Measurements from ENCODE around the gene KCNJ4.

The KCNJ4 gene

GRCh38 chr22:38455076-38455529 lies at the start of gene KCNJ4:
TSS of gene KCNJ4 (minus strand) at chr22:38455199. CDS start at chr22:38428132, 27,067 bp downstream.
- peaks cover 9 to 17% of the 10 kb centered on the region in 2 donors for H3K4me1 Mint-ChIP-seq

GRCh38 chr22:38503021-38503420 lies 48.0 kb upstream of the KCNJ4 start:
- Mint-ChIP-seq H3K9me3 (no peaks in the 10 kb centered on the region), H3K36me3 (peaks cover 47 to 62% of the 10 kb centered on the region in 2 donors), H3K4me1 (peaks cover 29 to 60% of the 10 kb centered on the region in 2 donors), H3K27ac (peak overlapping the region; percentile 20), H3K27me3 (no peaks in the 10 kb centered on the region), H3K4me3 (peak overlapping the region; percentile 71 to 100)
- ATAC-seq (replicated peaks), result no peak
- no peak for DNase-seq

More at GRCh38 chr22:38455076-38455529, at the start of gene KCNJ4:
- ATAC-seq (replicated peaks), result peak in 1 of 2 donors; percentile 6
- H3K36me3 Mint-ChIP-seq, result no peaks in the 10 kb centered on the region
- peaks cover 77 to 80% of the 10 kb centered on the region in 2 donors for H3K27me3 Mint-ChIP-seq
- peak within 1 kb of the TSS; percentile 79 to 84 for H3K4me3 Mint-ChIP-seq
- H3K27ac Mint-ChIP-seq, result no peak within 1 kb of the TSS
- H3K9me3 Mint-ChIP-seq, result no peaks in the 10 kb centered on the region
- DNase-seq, result no peak

GRCh38 chr22:38501797-38502672 lies 47.0 kb upstream of the KCNJ4 start:
- Mint-ChIP-seq H3K36me3 (peaks cover 47 to 62% of the 10 kb centered on the region in 2 donors), H3K27me3 (no peaks in the 10 kb centered on the region), H3K4me1 (peaks cover 27 to 55% of the 10 kb centered on the region in 2 donors), H3K9me3 (no peaks in the 10 kb centered on the region), H3K27ac (peak overlapping the region; percentile 37), H3K4me3 (peak overlapping the region; percentile 15 to 100)
- DNase-seq (no peak), ATAC-seq (replicated peaks) (no peak)

GRCh38 chr22:38497869-38498268 lies 42.9 kb upstream of the KCNJ4 start:
- H3K4me1 Mint-ChIP-seq, result peaks cover 12 to 25% of the 10 kb centered on the region in 2 donors
- H3K27ac Mint-ChIP-seq, result no peak overlapping the region

GRCh38 chr22:38494939-38495338 lies 39.9 kb upstream of the KCNJ4 start:
- Mint-ChIP-seq H3K9me3 (no peaks in the 10 kb centered on the region), H3K4me3 (no peak overlapping the region), H3K4me1 (peaks cover 6 to 11% of the 10 kb centered on the region in 2 donors), H3K36me3 (peaks cover 24 to 34% of the 10 kb centered on the region in 2 donors), H3K27ac (no peak overlapping the region), H3K27me3 (no peaks in the 10 kb centered on the region)
- DNase-seq (no peak), ATAC-seq (replicated peaks) (no peak)

More at GRCh38 chr22:38497869-38498268, 42.9 kb upstream of the KCNJ4 start:
- ATAC-seq (replicated peaks) (no peak), DNase-seq (no peak)
- H3K4me3 Mint-ChIP-seq, result no peak overlapping the region
- H3K36me3 Mint-ChIP-seq, result peaks cover 36 to 48% of the 10 kb centered on the region in 2 donors
- H3K27me3 Mint-ChIP-seq, result no peaks in the 10 kb centered on the region
- H3K9me3 Mint-ChIP-seq, result no peaks in the 10 kb centered on the region

GRCh38 chr22:38494498-38494897 lies 39.5 kb upstream of the KCNJ4 start:
- DNase-seq, result no peak
- no peak overlapping the region for H3K4me3 Mint-ChIP-seq
- no peak for ATAC-seq (replicated peaks)
- H3K4me1 Mint-ChIP-seq, result peaks cover 6 to 15% of the 10 kb centered on the region in 2 donors
- peaks cover 26 to 36% of the 10 kb centered on the region in 2 donors for H3K36me3 Mint-ChIP-seq
- H3K27ac Mint-ChIP-seq, result no peak overlapping the region
- H3K27me3 Mint-ChIP-seq, result no peaks in the 10 kb centered on the region
- H3K9me3 Mint-ChIP-seq, result no peaks in the 10 kb centered on the region

- H3K4me1 Mint-ChIP-seq, result peaks cover 7 to 19% of the 10 kb centered on the region in 2 donors
- H3K27me3 Mint-ChIP-seq, result no peaks in the 10 kb centered on the region
- no peak overlapping the region for H3K4me3 Mint-ChIP-seq
- no peaks in the 10 kb centered on the region for H3K9me3 Mint-ChIP-seq
- peaks cover 27 to 41% of the 10 kb centered on the region in 2 donors for H3K36me3 Mint-ChIP-seq
- no peak for DNase-seq
- no peak overlapping the region for H3K27ac Mint-ChIP-seq
- ATAC-seq (replicated peaks), result no peak
Observed at GRCh38 chr22:38491707-38492348, 36.8 kb upstream of the KCNJ4 start.

- DNase-seq, result no peak
- Mint-ChIP-seq H3K36me3 (peaks cover 33 to 45% of the 10 kb centered on the region in 2 donors), H3K27ac (peak overlapping the region; percentile 69), H3K27me3 (no peaks in the 10 kb centered on the region), H3K4me3 (no peak overlapping the region), H3K4me1 (peaks cover 9 to 22% of the 10 kb centered on the region in 2 donors), H3K9me3 (no peaks in the 10 kb centered on the region)
- ATAC-seq (replicated peaks), result no peak
Observed at GRCh38 chr22:38490915-38491314, 35.9 kb upstream of the KCNJ4 start.

- H3K27me3 Mint-ChIP-seq, result no peaks in the 10 kb centered on the region
- peaks cover 7 to 22% of the 10 kb centered on the region in 2 donors for H3K4me1 Mint-ChIP-seq
- no peak overlapping the region for H3K4me3 Mint-ChIP-seq
- H3K9me3 Mint-ChIP-seq, result no peaks in the 10 kb centered on the region
- H3K27ac Mint-ChIP-seq, result peak overlapping the region; percentile 69
- H3K36me3 Mint-ChIP-seq, result peaks cover 35 to 46% of the 10 kb centered on the region in 2 donors
- ATAC-seq (replicated peaks), result peak; percentile 36 to 45
- no peak for DNase-seq
Observed at GRCh38 chr22:38490475-38490874, 35.5 kb upstream of the KCNJ4 start.

- DNase-seq (no peak), ATAC-seq (replicated peaks) (no peak)
- H3K4me3 Mint-ChIP-seq, result no peak overlapping the region
- peak overlapping the region; percentile 84 for H3K27ac Mint-ChIP-seq
- H3K27me3 Mint-ChIP-seq, result no peaks in the 10 kb centered on the region
- H3K9me3 Mint-ChIP-seq, result no peaks in the 10 kb centered on the region
- H3K4me1 Mint-ChIP-seq, result peaks cover 7 to 22% of the 10 kb centered on the region in 2 donors
- peaks cover 36 to 51% of the 10 kb centered on the region in 2 donors for H3K36me3 Mint-ChIP-seq
Observed at GRCh38 chr22:38489561-38490145, 34.7 kb upstream of the KCNJ4 start.

GRCh38 chr22:38489142-38489541 lies 34.1 kb upstream of the KCNJ4 start:
- peaks cover 7 to 24% of the 10 kb centered on the region in 2 donors for H3K4me1 Mint-ChIP-seq
- DNase-seq, result no peak
- H3K4me3 Mint-ChIP-seq, result no peak overlapping the region
- no peaks in the 10 kb centered on the region for H3K9me3 Mint-ChIP-seq
- ATAC-seq (replicated peaks), result no peak
- H3K36me3 Mint-ChIP-seq, result peaks cover 39 to 54% of the 10 kb centered on the region in 2 donors
- H3K27ac Mint-ChIP-seq, result no peak overlapping the region
- H3K27me3 Mint-ChIP-seq, result no peaks in the 10 kb centered on the region

- no peak for DNase-seq
- peaks cover 7 to 28% of the 10 kb centered on the region in 2 donors for H3K4me1 Mint-ChIP-seq
- H3K4me3 Mint-ChIP-seq, result no peak overlapping the region
- peaks cover 39 to 58% of the 10 kb centered on the region in 2 donors for H3K36me3 Mint-ChIP-seq
- H3K9me3 Mint-ChIP-seq, result no peaks in the 10 kb centered on the region
- no peaks in the 10 kb centered on the region for H3K27me3 Mint-ChIP-seq
- no peak overlapping the region for H3K27ac Mint-ChIP-seq
- no peak for ATAC-seq (replicated peaks)
Observed at GRCh38 chr22:38487946-38488345, 32.9 kb upstream of the KCNJ4 start.

- ATAC-seq (replicated peaks) (no peak), DNase-seq (no peak)
- peaks cover 7 to 27% of the 10 kb centered on the region in 2 donors for H3K4me1 Mint-ChIP-seq
- no peaks in the 10 kb centered on the region for H3K27me3 Mint-ChIP-seq
- no peak overlapping the region for H3K4me3 Mint-ChIP-seq
- peaks cover 57 to 75% of the 10 kb centered on the region in 2 donors for H3K36me3 Mint-ChIP-seq
- H3K27ac Mint-ChIP-seq, result no peak overlapping the region
- H3K9me3 Mint-ChIP-seq, result no peaks in the 10 kb centered on the region
Observed at GRCh38 chr22:38485783-38486182, 30.8 kb upstream of the KCNJ4 start.

- Mint-ChIP-seq H3K36me3 (peaks cover 47 to 64% of the 10 kb centered on the region in 2 donors), H3K9me3 (no peaks in the 10 kb centered on the region), H3K27me3 (no peaks in the 10 kb centered on the region), H3K27ac (peak overlapping the region; percentile 68), H3K4me3 (no peak overlapping the region), H3K4me1 (peaks cover 4 to 16% of the 10 kb centered on the region in 2 donors)
- ATAC-seq (replicated peaks) (no peak), DNase-seq (no peak)
Observed at GRCh38 chr22:38484244-38484643, 29.2 kb upstream of the KCNJ4 start.

Measured in stimulated activated naive B cell treated with anti-CD40 and anti-IgM and Interleukin-4, amounts not matched to agents 10 μg/mL and 1 μg/mL and 100 μg/mL, for 72 hours (primary cell).